Cardiac fibroblast (primary cell): ENCODE data around the gene COL20A1.
A peak's percentile ranks its signal among the peaks of the same experiment; 100 is the strongest.

Experiments
- DNase-seq, 2 donors: peaks; one replicate each; pipeline versions ENCODE4 v3.0.0 to v3.0.0-alpha.2; 2010; ENCODE audit warnings: low read depth in 2 of 2
- H3K4me3 ChIP-seq, 2 donors: replicated peaks in 1 of 2; 1 replicate in 1 of 2; 2 replicates in 1 of 2; pipeline ENCODE4 v1.5.1; 2011; ENCODE audit warnings: low read depth in 2 of 2, low read length in 2 of 2, mild to moderate bottlenecking in 2 of 2, moderate library complexity in 1 of 2
- TF ChIP-seq, protein P1 (sequence below): IDR thresholded peaks from one replicate; pipeline ENCODE4 v1.5.1; 2011; ENCODE audit warnings: low read depth, mild to moderate bottlenecking, low read length, inconsistent platforms

COL20A1 gene

DNA sequence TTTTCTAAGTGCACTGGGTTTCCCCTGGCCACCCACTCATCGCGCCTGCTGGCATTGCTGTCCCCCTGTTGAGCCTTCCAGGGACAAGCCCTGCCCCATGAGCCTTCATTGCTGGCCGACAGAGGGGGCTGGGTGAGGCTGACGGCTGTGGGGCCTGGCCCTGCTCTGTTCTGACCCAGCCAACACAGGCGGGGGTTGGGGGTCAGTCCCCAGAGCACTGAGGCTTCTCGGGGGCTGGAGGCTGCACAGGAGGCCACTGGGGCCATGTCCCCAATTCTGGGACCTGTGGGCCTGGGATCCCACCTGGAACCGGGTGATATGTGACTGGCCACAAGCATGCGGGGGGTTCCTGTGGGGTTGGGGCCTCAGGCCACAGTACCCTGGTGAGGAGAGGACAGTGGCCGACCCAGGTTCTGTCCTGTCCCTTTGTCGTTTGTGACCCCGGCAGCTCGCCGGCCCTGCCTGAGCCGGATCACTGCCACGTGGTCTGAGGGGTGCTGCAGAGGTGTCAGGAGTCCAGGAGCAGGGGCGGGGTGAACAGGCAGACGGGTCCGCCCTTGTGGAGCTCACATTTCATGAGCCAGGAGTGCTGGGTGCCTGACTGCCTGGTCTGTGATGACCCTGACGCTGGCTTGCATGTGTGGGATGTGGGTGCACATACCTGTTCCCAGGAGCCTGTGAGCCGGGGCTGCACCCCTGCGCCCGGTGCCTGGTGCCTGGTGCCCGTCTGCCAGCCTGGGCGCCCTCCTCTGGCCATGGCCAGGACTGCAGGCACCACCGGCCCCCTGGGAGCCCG lies 2.1 kb upstream of the COL20A1 start:
- H3K4me3 ChIP-seq: no peak overlapping the region
- TF ChIP-seq, protein P1, sequence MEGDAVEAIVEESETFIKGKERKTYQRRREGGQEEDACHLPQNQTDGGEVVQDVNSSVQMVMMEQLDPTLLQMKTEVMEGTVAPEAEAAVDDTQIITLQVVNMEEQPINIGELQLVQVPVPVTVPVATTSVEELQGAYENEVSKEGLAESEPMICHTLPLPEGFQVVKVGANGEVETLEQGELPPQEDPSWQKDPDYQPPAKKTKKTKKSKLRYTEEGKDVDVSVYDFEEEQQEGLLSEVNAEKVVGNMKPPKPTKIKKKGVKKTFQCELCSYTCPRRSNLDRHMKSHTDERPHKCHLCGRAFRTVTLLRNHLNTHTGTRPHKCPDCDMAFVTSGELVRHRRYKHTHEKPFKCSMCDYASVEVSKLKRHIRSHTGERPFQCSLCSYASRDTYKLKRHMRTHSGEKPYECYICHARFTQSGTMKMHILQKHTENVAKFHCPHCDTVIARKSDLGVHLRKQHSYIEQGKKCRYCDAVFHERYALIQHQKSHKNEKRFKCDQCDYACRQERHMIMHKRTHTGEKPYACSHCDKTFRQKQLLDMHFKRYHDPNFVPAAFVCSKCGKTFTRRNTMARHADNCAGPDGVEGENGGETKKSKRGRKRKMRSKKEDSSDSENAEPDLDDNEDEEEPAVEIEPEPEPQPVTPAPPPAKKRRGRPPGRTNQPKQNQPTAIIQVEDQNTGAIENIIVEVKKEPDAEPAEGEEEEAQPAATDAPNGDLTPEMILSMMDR: peak; percentile 64
- peak; percentile 30 to 34 for DNase-seq

DNA sequence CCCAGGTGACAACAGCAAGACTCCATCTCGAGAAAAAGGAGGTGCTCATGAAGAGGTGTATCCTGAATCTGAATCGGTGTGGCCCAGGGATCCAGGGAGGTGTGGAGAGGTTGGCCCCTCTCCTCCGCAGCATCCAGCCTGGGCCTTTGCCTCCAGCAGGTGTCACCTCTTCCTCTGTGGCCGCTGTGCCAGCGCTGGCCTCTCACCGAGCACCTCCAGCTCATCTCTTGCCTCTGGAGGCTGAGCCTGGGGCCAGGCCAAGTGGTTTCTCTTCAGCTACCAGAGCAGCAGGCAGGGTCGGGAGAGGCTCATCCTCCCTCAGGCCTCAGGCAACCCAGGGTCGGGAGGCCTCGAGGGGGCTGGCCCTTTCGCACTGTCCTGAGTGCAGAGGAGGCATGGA lies 1.2 kb upstream of the COL20A1 start:
- no peak overlapping the region for H3K4me3 ChIP-seq
- TF ChIP-seq, protein P1: no peak
- no peak for DNase-seq

DNA sequence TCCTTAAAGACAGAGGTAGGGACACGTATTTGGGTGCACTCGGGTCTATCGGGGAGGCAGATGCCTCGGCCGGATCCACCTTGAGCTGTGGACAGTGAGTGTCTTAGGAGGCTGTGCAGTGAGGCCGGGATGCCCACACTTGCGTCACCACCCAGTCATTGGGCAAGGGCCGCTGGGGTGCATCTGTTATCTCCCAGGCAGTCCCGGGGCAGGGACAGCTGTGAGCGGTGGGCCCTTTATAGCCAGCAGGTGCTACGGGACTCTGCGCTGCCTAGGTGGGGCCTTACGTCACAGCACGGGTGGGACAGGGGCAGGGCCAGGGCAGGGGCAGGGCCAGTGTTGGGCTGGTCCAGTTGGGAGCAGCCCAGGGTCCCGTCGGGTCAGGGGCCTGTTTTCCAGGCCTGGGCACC lies 689 bp upstream of the COL20A1 start:
- DNase-seq: no peak
- TF ChIP-seq, protein P1: no peak
- H3K4me3 ChIP-seq: no peak overlapping the region

DNA sequence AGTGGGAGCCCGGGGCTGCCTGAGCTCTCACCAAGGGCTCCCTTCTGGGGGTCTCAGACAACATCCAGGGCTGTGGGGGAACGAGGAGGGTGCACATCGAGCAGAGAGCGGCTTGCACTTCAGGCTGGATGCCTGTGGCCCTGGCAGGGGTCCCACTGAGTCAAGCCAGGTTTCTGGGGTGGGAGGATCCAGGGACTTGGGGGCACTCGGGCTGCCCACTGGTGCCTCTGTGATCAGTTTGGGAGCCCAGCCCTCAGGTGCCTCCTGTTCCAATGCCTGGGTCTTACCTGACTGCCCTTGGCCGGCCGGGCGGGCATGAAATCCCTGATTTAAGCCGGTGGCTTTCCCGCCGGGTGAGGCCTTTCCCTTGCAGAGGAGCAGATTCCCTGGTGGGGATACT lies 470 bp downstream of the COL20A1 start:
- DNase-seq: no peak
- TF ChIP-seq, protein P1: no peak
- no peak overlapping the region for H3K4me3 ChIP-seq

DNA sequence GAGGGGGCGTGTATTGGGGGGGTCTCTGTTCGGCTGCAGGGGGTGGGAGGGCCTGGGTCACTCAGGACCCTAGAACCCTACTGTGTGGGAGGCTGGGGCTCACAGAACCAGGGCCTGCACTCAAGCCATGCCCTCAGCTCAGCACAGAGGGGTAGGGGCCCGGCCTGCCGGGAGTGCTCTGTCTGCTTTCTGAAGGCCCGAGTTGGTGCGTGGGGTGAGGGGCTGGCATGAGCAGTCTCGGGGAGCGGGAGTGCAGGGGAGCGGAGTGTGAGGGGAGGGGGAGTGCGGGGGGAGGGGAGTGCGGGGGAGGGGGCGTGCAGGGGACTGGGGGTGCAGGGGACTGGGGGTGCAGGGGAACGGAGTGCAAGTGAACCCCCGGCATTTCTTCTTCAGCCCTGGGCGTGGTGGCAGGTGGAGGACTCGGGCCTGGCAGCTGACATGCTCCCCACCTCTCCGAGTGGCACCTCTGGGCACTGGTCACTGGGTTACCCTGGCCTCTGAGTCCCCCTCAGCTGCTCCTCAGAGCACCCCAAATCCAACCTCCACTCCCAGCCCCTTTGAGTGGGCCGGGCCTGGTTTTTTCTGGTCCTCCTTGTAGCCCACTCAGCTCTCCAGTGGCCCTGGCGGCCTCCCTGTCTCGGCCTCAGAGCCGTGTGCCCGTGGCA lies 1.0 kb downstream of the COL20A1 start:
- TF ChIP-seq, protein P1: no peak
- H3K4me3 ChIP-seq: no peak overlapping the region
- no peak for DNase-seq

DNA sequence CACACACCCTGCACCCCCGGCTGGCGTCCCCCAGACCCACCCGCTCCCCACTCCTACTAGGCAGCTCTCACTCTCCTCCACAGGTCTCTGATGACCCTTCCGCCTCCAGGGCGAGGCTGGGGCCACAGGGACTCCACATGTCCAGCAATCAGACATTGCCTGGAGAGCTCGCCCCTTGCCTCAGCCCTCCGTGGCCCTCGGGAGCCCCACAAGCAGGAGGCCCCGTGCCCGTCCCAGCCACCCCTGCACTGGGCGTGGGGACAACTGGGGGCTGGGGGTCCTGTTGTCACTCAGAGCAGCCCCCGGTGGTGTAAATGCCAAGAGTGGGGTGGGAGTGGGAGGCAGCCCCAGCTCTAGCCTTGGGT lies 1.5 kb downstream of the COL20A1 start:
- TF ChIP-seq, protein P1: no peak
- DNase-seq: no peak

More for the DNA sequence above, 1.5 kb downstream of the COL20A1 start:
- no peak overlapping the region for H3K4me3 ChIP-seq
